Activated CD8-positive, alpha-beta memory T cell treated with anti-CD3 and anti-CD28 coated beads, Interleukin-2, amount 50 U/mL, for 24 hours (primary cell): ENCODE measurements around the gene CACTIN.
"Not testable (repeated sequence)": the region's sequence is repeated elsewhere in the genome, so short reads cannot be mapped to it uniquely, and the experiment has no call there.

Experiments used
- DNase-seq: peaks from one replicate; pipeline ENCODE4 v3.0.0-alpha.2; 2020; ENCODE audit errors: extremely low read depth

Gene CACTIN

GRCh38 chr19:3589439-3589838 lies 37.2 kb downstream of the CACTIN start:
- DNase-seq: no peak

- DNase-seq: no peak
These were observed 39.8 kb downstream of the CACTIN start for GRCh38 chr19:3586707-3587346.

DNA sequence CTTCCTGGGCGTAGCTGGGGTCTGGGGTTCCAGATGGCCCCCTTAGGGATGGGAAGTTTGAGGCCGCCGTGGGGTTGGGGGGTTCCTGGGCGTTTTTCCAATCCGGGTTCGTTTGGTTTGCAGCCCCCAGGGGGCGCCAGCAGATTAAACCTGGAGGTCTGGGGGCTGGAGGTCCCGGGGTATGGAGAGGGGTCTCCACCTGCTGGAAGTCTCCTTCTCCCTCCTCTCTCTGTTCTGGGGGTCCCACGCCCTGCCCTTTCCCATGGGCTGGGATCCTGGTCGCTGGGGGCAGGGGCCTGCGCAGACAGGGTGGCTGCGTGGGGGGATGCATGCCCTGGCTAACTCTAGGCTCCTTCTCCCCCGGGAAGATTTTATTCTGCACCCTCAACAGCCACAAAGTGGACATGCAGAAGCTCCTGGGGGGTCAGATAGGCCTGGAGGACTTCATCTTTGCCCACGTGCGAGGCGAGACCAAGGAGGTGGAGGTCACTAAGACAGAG lies 40.4 kb downstream of the CACTIN start:
- no peak for DNase-seq

DNA sequence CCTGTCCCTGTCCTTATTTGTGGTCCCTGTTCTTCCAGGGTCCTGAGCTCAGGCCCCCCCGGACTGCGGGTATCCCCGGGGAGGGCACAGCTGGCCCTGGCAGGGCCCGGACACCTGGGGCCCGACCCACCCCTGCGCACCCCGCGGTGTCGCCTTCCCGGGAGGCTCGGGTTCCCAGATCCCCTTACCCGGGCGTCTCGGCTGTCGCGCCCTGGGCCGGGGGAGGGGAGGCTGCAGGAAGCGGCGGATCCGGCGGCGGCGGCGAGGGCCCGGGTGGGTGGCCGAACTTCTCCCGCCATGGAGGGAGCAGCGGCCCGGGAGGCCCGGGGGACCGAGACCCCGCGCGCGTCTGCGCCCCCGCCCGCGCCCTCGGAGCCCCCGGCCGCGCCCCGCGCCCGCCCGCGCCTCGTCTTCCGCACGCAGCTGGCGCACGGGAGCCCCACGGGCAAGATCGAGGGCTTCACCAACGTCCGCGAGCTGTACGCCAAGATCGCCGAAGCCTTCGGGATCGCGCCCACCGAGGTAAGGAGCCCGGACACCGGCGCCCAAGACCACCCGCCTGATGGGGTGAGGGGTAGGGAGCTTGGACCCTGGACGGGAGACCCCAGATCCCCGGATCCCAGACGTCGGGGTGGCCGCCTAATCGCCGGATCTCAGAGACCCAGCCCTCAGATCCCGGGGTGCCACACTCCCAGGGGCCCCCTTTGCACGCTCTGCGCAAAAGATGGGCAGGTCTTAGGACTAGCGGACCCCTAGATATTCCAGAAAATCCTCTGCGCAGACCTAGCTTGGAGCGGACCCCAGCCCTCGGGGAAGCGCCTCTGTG lies 41.1 kb downstream of the CACTIN start, which contains the start of gene GIPC3:
GIPC3 (plus strand) TSS at position 178 of the 826 bp plus-strand sequence; CDS start at position 298, 120 bp downstream.
- no peak for DNase-seq

GRCh38 chr19:3584036-3584802 lies 42.4 kb downstream of the CACTIN start:
- DNase-seq: not testable (repeated sequence)

- DNase-seq: not testable (repeated sequence)
These were observed 44.8 kb downstream of the CACTIN start for GRCh38 chr19:3581792-3582191.

- no peak for DNase-seq
These were observed 46.2 kb downstream of the CACTIN start for GRCh38 chr19:3580156-3580934.

DNA sequence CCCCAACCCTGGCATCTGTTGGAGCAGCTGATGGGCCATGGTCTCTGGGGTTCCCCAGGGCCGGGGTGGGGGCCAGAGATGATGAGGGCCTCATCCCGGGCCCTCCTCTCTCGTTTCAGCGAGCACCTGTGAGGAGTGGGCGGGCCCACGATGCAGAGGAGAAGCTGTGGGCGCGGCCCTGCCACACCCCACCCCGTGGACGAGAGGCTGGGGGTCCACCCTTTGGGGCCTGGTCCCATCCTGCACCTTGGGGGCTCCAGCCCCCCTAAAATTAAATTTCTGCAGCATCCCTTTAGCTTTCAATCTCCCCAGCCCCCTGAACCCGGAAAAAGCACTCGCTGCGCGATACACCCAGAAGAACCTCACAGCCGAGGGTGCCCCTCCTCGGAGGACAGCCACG lies 48.2 kb downstream of the CACTIN start:
- no peak for DNase-seq

DNA sequence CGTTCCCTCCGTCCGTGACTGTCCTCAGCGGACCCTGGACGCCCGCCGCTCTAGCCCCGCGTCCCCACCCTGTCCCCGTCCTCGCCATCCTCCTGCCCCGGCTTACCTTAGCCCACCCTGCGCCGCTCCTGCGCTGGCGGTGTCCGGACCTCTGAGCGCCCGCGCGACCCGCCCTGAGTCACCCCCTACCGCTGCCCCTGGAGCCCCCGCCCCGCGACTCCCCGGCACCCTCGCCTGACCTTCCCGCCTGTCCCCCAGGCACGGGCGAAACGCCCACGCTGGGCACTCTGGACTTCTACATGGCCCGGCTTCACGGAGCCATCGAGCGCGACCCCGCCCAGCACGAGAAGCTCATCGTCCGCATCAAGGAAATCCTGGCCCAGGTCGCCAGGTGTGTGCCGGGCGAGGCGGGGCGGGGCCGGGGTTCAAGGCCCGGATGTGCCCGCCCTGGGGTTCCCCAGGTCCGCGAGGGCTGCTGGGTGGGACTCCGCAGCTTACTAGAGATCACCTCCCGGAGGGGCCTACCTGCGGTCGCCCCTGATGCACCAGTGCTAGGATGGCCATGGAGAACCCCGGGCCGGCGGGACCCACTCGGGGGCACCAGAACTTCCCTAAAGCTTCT lies 48.8 kb downstream of the CACTIN start:
- no peak for DNase-seq

DNA sequence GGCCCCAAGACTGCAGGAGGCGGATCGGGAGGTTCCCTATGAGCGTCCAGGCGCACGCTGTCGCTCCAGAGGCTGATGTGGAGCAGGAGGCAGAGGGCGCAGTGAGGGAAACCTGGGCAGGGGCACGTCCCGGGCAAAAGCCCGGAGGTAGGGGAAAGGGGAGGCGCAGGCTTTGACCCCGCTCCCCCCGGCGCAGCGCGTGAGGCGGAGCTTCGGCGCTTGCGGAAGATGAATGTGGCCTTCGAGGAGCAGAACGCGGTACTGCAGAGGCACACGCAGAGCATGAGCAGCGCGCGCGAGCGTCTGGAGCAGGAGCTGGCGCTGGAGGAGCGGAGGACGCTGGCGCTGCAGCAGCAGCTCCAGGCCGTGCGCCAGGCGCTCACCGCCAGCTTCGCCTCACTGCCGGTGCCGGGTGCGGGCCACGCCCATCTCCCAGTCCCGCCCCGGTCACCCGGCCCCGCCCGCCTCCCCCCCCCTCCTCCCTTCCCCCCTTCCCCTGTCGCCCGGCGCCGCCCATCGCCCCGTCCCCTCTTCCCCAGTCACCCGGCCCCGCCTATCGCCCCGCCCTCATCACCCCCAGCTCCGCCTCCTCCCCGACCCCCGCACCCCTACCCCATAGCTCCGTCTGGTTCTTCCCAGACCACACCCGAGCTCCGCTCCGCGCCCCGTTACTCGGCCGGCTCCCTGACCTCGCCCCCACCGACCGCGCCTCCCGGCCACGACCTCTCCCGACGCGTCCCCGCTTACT lies 49.7 kb downstream of the CACTIN start:
- DNase-seq: no peak

GRCh38 chr19:3575949-3576673 lies 50.5 kb downstream of the CACTIN start:
- no peak for DNase-seq

DNA sequence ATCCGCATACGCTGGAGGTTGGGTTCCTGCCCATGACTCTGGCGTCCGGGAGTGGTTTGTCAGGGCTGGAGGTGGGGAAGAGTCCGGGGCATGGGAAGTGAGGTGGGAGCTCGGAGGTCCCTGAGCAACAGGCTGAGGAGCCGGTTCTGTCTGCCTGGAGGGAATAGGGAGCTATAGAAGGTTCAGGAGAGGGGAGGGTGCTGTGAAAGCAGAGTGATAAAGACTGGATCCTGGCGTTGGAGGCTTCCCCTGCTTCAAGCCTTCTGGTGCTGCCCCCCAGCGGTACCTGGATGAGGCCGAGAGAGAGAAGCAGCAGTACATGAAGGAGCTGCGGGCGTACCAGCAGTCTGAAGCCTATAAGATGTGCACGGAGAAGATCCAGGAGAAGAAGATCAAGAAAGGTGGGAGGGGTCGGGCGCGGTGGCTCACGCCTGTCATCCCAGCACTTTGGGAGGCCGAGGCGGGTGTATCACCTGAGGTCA lies 51.3 kb downstream of the CACTIN start:
- no peak for DNase-seq

DNA sequence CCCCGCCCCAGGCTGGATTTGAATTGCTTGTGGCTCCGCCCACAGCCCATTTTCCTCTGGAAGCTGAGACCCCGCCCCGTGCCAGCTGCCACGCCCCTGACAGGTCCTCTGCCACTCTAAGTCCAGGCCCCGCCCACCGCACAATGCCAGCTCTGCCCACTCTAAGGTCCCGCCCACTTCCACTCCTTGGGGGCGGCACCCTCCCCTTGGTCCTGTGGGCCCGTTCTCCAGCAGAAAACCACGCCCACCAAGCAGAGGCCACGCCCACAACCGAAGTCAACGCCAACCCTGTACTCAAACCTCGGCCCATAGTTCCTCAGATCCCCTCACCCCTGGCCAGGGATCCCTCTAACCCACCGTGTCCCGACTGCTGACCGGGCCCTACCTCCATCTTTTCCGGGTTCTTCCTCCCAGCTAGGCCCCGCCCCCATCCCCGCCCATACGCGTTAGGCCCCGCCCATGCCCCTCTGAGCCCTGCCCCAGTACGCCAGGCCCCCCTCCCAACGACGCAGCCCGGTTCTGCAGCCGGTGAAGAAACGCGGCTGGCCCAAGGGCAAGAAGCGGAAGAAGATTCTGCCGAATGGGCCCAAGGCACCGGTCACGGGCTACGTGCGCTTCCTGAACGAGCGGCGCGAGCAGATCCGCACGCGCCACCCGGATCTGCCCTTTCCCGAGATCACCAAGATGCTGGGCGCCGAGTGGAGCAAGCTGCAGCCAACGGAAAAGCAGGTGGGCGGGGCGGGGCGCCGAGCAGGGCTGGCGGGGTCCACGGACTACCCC lies 52.5 kb downstream of the CACTIN start:
- peak; percentile 68 for DNase-seq

- no peak for DNase-seq
These were observed 53.3 kb downstream of the CACTIN start for GRCh38 chr19:3573162-3573857.

DNA sequence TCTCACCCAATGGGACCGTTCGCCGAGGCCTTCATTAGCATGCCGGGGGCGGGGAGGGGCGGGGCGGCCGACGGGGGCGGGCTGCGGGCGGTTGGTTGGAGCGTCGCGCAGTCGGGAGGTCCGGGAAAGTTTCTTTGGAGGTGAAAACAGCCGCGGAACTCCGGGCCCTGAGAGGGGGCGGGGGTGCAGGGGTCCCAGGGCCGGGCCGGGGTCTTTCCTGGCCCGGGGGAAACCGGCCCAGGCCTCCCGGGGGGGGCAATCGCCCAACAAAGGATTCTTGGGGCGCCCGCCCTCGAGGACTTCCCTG lies 53.8 kb downstream of the CACTIN start, which contains the start of gene HMG20B:
HMG20B (plus strand) TSS at position 90 of the 307 bp plus-strand sequence. CDS start 366 bp downstream, outside the sequence.
- DNase-seq: no peak

GRCh38 chr19:3572132-3572854 lies 54.3 kb downstream of the CACTIN start:
- peak; percentile 99 for DNase-seq

DNA sequence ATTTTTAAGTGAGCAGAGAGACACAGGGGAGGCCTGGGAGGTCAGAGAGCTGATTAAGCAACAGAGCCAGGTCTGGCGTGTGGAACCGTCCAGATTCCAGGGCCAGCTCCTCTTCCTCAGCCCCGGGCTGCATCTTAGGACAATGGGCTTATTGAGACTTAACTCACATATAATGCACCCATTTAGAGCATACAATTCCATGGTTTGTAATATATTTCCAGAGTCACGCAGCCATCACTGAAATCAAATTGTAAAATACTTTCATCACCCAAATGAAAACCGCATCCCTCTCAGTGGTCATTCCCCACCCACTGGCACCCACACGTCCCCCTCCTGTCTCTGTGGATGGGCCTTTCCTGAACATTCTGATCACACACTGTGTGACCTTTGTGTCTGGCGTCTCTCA lies 56.0 kb downstream of the CACTIN start:
- no peak for DNase-seq
